MM.1S (cell line): Measurements from ENCODE around the gene WDFY1.

Experiments used
- DNase-seq: peaks from one replicate; pipeline ENCODE4 v3.0.0-alpha.2; 2015
- H2AFZ ChIP-seq: fragments of 300-600 bp; sonication (generic); 2 replicates; pipeline ENCODE4 v1.6.0; 2016; ENCODE audit warnings: antibody characterized with exemption, low read length
- H3F3A ChIP-seq: fragments of 300-600 bp; sonication (generic); 2 replicates; pipeline ENCODE4 v1.6.1; 2016; ENCODE audit warnings: mild to moderate bottlenecking, antibody characterized with exemption, low read length, moderate library complexity, mixed read lengths; ENCODE audit not compliant: insufficient read depth
- H3K27ac ChIP-seq: fragments of 300-600 bp; sonication (generic); 2 replicates; pipeline ENCODE4 v1.5.1; 2016; ENCODE audit warnings: mild to moderate bottlenecking, low read length
- H3K27me3 ChIP-seq: fragments of 300-600 bp; sonication (generic); replicated peaks from 2 replicates; pipeline ENCODE4 v1.6.0; 2016; ENCODE audit warnings: low read length; ENCODE audit not compliant: insufficient read depth
- H3K36me3 ChIP-seq: fragments of 300-600 bp; sonication (generic); replicated peaks from 2 replicates; pipeline ENCODE4 v1.6.1; 2016; ENCODE audit warnings: mild to moderate bottlenecking, low read length, mixed read lengths; ENCODE audit not compliant: insufficient read depth
- H3K4me1 ChIP-seq: fragments of 300-600 bp; sonication (generic); 2 replicates; pipeline ENCODE4 v1.6.1; 2016; ENCODE audit warnings: low read length, mixed read lengths
- H3K4me2 ChIP-seq: fragments of 300-600 bp; sonication (generic); 2 replicates; pipeline ENCODE4 v1.6.0; 2016; ENCODE audit warnings: low read depth, low read length
- H3K4me3 ChIP-seq: fragments of 300-600 bp; sonication (generic); 2 replicates; pipeline ENCODE4 v1.5.1; 2016; ENCODE audit warnings: low read length, mixed read lengths
- H3K79me2 ChIP-seq: fragments of 300-600 bp; sonication (generic); 2 replicates; pipeline ENCODE4 v1.6.1; 2016; ENCODE audit warnings: mixed run types, low read length, mixed read lengths
- H3K9ac ChIP-seq: fragments of 300-600 bp; sonication (generic); 2 replicates; pipeline ENCODE4 v1.6.1; 2016; ENCODE audit warnings: low read length, mixed read lengths
- H3K9me2 ChIP-seq: fragments of 300-600 bp; sonication (generic); replicated peaks from 2 replicates; pipeline ENCODE4 v1.6.1; 2016; ENCODE audit warnings: mild to moderate bottlenecking, low read length, mixed read lengths; ENCODE audit not compliant: insufficient read depth
- H3K9me3 ChIP-seq: fragments of 300-600 bp; sonication (generic); replicated peaks from 2 replicates; pipeline ENCODE4 v1.6.1; 2016; ENCODE audit warnings: mild to moderate bottlenecking, low read length, mixed read lengths; ENCODE audit not compliant: insufficient read depth
- H4K20me1 ChIP-seq: fragments of 300-600 bp; sonication (generic); 2 replicates; pipeline ENCODE4 v1.6.1; 2016; ENCODE audit warnings: mild to moderate bottlenecking, low read length, moderate library complexity, mixed read lengths; ENCODE audit not compliant: insufficient read depth
- CTCF ChIP-seq: fragments of 300-600 bp; sonication (generic); IDR thresholded peaks from 2 replicates; pipeline ENCODE4 v1.5.1; 2016; ENCODE audit warnings: antibody characterized with exemption, low read length, mixed read lengths
- EZH2 ChIP-seq: fragments of 300-600 bp; sonication (generic); optimal IDR thresholded peaks from 2 replicates; pipeline ENCODE3; 2017; ENCODE audit warnings: low read depth, mild to moderate bottlenecking, antibody characterized with exemption, low read length, mixed read lengths
- EZH2phosphoT487 ChIP-seq: fragments of 300-600 bp; sonication (generic); IDR thresholded peaks from 2 replicates; pipeline ENCODE4 v1.6.1; 2018; ENCODE audit warnings: antibody characterized with exemption, low read length

Gene WDFY1

GRCh38 chr2:223991611-223992010 lies 46.5 kb upstream of the WDFY1 start:
- no peaks in the 10 kb centered on the region for H3K36me3 ChIP-seq
- H3K4me3 ChIP-seq = no peak overlapping the region
- TF ChIP-seq EZH2 (no peak), EZH2phosphoT487 (no peak), CTCF (no peak)
- H4K20me1 ChIP-seq = no peaks in the 10 kb centered on the region
- no peak overlapping the region for H3K4me2 ChIP-seq
- no peak for DNase-seq
- H3F3A ChIP-seq = no peaks in the 10 kb centered on the region
- no peak overlapping the region for H3K27ac ChIP-seq
- no peaks in the 10 kb centered on the region for H3K4me1 ChIP-seq
- no peaks in the 10 kb centered on the region for H3K9me2 ChIP-seq
- no peaks in the 10 kb centered on the region for H3K79me2 ChIP-seq
- H2AFZ ChIP-seq = no peak overlapping the region
- H3K27me3 ChIP-seq = no peaks in the 10 kb centered on the region
- no peaks in the 10 kb centered on the region for H3K9me3 ChIP-seq
- H3K9ac ChIP-seq = no peak overlapping the region

- Histone ChIP-seq H4K20me1 (no peaks in the 10 kb centered on the region), H3K9me2 (no peaks in the 10 kb centered on the region), H3K27me3 (no peaks in the 10 kb centered on the region), H3K36me3 (no peaks in the 10 kb centered on the region), H3K9me3 (no peaks in the 10 kb centered on the region), H3K9ac (no peak overlapping the region), H2AFZ (no peak overlapping the region), H3K4me1 (no peaks in the 10 kb centered on the region), H3K79me2 (no peaks in the 10 kb centered on the region), H3K4me2 (no peak overlapping the region), H3F3A (no peaks in the 10 kb centered on the region), H3K27ac (no peak overlapping the region), H3K4me3 (no peak overlapping the region)
- no peak for DNase-seq
- TF ChIP-seq CTCF (no peak), EZH2 (no peak), EZH2phosphoT487 (no peak)
Observed at GRCh38 chr2:223989856-223990232, 44.7 kb upstream of the WDFY1 start.

GRCh38 chr2:223989206-223989855 lies 44.2 kb upstream of the WDFY1 start:
- no peak overlapping the region for H2AFZ ChIP-seq

More at GRCh38 chr2:223989206-223989855, 44.2 kb upstream of the WDFY1 start:
- Histone ChIP-seq H3K4me3 (no peak overlapping the region), H3F3A (no peaks in the 10 kb centered on the region), H3K4me1 (no peaks in the 10 kb centered on the region), H3K9me2 (no peaks in the 10 kb centered on the region), H3K36me3 (no peaks in the 10 kb centered on the region), H4K20me1 (no peaks in the 10 kb centered on the region), H3K27ac (no peak overlapping the region), H3K79me2 (no peaks in the 10 kb centered on the region), H3K9me3 (no peaks in the 10 kb centered on the region), H3K9ac (no peak overlapping the region), H3K4me2 (no peak overlapping the region), H3K27me3 (no peaks in the 10 kb centered on the region)
- no peak for DNase-seq
- no peak for TF ChIP-seq EZH2
- TF ChIP-seq CTCF = no peak
- no peak for TF ChIP-seq EZH2phosphoT487
